GM19324 (cell line): ENCODE measurements around the gene XYLT1.
A peak's percentile ranks its signal among the peaks of the same experiment; 100 is the strongest.

Experiments used
- ATAC-seq: cut with Tn5 transposase; IDR thresholded peaks from one replicate; pipeline ENCODE4 v1.9.1; 2021; ENCODE audit warnings: mild to moderate bottlenecking, moderate library complexity; ENCODE audit not compliant: unreplicated experiment, low FRiP score

XYLT1 gene

GRCh38 chr16:17377360-17378324 lies 93.1 kb downstream of the XYLT1 start:
- no peak for ATAC-seq

- ATAC-seq = no peak
These were observed 95.1 kb downstream of the XYLT1 start for GRCh38 chr16:17375461-17376304.

- no peak for ATAC-seq
These were observed 96.0 kb downstream of the XYLT1 start for GRCh38 chr16:17374668-17375255.

GRCh38 chr16:17373533-17373932 lies 97.2 kb downstream of the XYLT1 start:
- ATAC-seq = no peak

GRCh38 chr16:17372386-17372785 lies 98.4 kb downstream of the XYLT1 start:
- ATAC-seq = no peak

GRCh38 chr16:17371299-17371698 lies 99.5 kb downstream of the XYLT1 start:
- no peak for ATAC-seq

- no peak for ATAC-seq
These were observed 100.0 kb downstream of the XYLT1 start for GRCh38 chr16:17370731-17371285.

GRCh38 chr16:17370223-17370707 lies 100.5 kb downstream of the XYLT1 start:
- ATAC-seq = no peak

- peak; percentile 72 for ATAC-seq
These were observed 101.1 kb downstream of the XYLT1 start for GRCh38 chr16:17369421-17370222.

GRCh38 chr16:17368951-17369350 lies 101.8 kb downstream of the XYLT1 start:
- no peak for ATAC-seq

GRCh38 chr16:17368446-17368845 lies 102.3 kb downstream of the XYLT1 start:
- no peak for ATAC-seq

GRCh38 chr16:17367923-17368322 lies 102.8 kb downstream of the XYLT1 start:
- ATAC-seq = no peak

GRCh38 chr16:17367036-17367435 lies 103.7 kb downstream of the XYLT1 start:
- no peak for ATAC-seq

GRCh38 chr16:17366299-17366961 lies 104.3 kb downstream of the XYLT1 start:
- ATAC-seq = no peak

GRCh38 chr16:17365591-17366298 lies 105.0 kb downstream of the XYLT1 start:
- no peak for ATAC-seq

- ATAC-seq = no peak
These were observed 105.6 kb downstream of the XYLT1 start for GRCh38 chr16:17365211-17365541.

- ATAC-seq = no peak
These were observed 106.2 kb downstream of the XYLT1 start for GRCh38 chr16:17364319-17365210.

- no peak for ATAC-seq
These were observed 107.8 kb downstream of the XYLT1 start for GRCh38 chr16:17362946-17363345.
